HepG2 (cell line): ENCODE measurements around the gene AGPAT3. TPM values are rescaled to one million over a fixed set of nuclear protein-coding genes. Genes with fewer than 3 reads are reported as not detected.
A peak's percentile ranks its signal among the peaks of the same experiment; 100 is the strongest.

Source experiments
- BRD4 ChIP-seq: sonication (generic); formaldehyde crosslinking; IDR thresholded peaks from 2 replicates; pipeline ENCODE4 v1.4.0; 2020; ENCODE audit warnings: missing genetic modification reagents
- DNMT1 ChIP-seq: sonication (generic); formaldehyde crosslinking; IDR thresholded peaks from 2 replicates; pipeline ENCODE4 v1.5.1; 2020; ENCODE audit warnings: mild to moderate bottlenecking, missing genetic modification reagents
- GMEB1 ChIP-seq: sonication (generic); formaldehyde crosslinking; IDR thresholded peaks from 2 replicates; pipeline ENCODE4 v1.5.1; 2020; ENCODE audit warnings: missing genetic modification reagents, mild to moderate bottlenecking, borderline replicate concordance
- HMGXB4 ChIP-seq, 2 experiments: sonication (generic) in 1 of 2; formaldehyde crosslinking in 1 of 2; IDR thresholded peaks; 2 replicates each; pipeline versions ENCODE4 v1.4.0 to v1.6.1; 2018 to 2020; ENCODE audit warnings: missing genetic modification reagents in 2 of 2, borderline replicate concordance in 1 of 2, low read depth in 1 of 2, mild to moderate bottlenecking in 1 of 2, missing biosample characterization in 1 of 2
- MNT ChIP-seq: fragments of 450-650 bp; IDR thresholded peaks from 2 replicates; pipeline ENCODE4 v1.6.1; 2016
- NONO ChIP-seq, 2 experiments: fragments of 450-650 bp in 1 of 2; sonication (generic) in 1 of 2; formaldehyde crosslinking in 1 of 2; IDR thresholded peaks in 1 of 2; conservative IDR thresholded peaks in 1 of 2; 2 replicates each; pipeline versions ENCODE4 v1.6.1 to v1.8.0; 2017 to 2022; ENCODE audit warnings: mild to moderate bottlenecking in 1 of 2, missing genetic modification reagents in 1 of 2, moderate library complexity in 1 of 2
- SP1 ChIP-seq, 2 experiments: fragments of 450-650 bp in 1 of 2; sonication (generic) in 1 of 2; formaldehyde crosslinking in 1 of 2; IDR thresholded peaks; 2 replicates each; pipeline versions ENCODE4 v1.4.0 to v1.6.1; 2016 to 2020; ENCODE audit warnings: missing genetic modification reagents in 1 of 2
- YEATS2 ChIP-seq: sonication (generic); formaldehyde crosslinking; IDR thresholded peaks from 2 replicates; pipeline ENCODE4 v1.4.0; 2020; ENCODE audit warnings: missing genetic modification reagents, borderline replicate concordance
- ZBTB33 ChIP-seq: sonication (generic); formaldehyde crosslinking; IDR thresholded peaks from 2 replicates; pipeline ENCODE4 v1.4.0; 2020; ENCODE audit warnings: missing genetic modification reagents
- polyA plus RNA-seq, 8 experiments: library from polyadenylated mRNA; depleted of rRNA in 3 of 8; stranded (reverse) in 7 of 8; unstranded in 1 of 8; fragments of >200 nt; fragmentation: Illumina TruSeq in 4 of 8; extraction: Trizol in 4 of 8; gene quantifications; 2 replicates each; pipeline versions ENCODE4 v1.2.1 to v1.2.3, GENCODE V29; 2011 to 2016; ENCODE audit warnings: low read depth in 4 of 8, missing spikeins in 1 of 8, mixed read lengths in 1 of 8; ENCODE audit not compliant: insufficient read depth in 1 of 8
- total RNA-seq, 5 experiments: library from RNA; depleted of rRNA; stranded (reverse); fragments of >200 nt; fragmentation: Illumina TruSeq; extraction: Trizol; gene quantifications; 2 replicates each; pipeline ENCODE4 v1.2.3, GENCODE V29; 2016; ENCODE audit warnings: low read depth in 1 of 5
- TF ChIP-seq, protein P1 (sequence below): sonication (generic); formaldehyde crosslinking; IDR thresholded peaks from 2 replicates; pipeline ENCODE4 v1.5.1; 2020; ENCODE audit warnings: mild to moderate bottlenecking, moderate library complexity, missing genetic modification reagents

AGPAT3 gene
- total and polyA plus RNA-seq, 2 of the 13 experiments (the other 11 are each of a cell fraction or from before 2014, with no cell fraction given) = 32.2 to 54.4 TPM

DNA sequence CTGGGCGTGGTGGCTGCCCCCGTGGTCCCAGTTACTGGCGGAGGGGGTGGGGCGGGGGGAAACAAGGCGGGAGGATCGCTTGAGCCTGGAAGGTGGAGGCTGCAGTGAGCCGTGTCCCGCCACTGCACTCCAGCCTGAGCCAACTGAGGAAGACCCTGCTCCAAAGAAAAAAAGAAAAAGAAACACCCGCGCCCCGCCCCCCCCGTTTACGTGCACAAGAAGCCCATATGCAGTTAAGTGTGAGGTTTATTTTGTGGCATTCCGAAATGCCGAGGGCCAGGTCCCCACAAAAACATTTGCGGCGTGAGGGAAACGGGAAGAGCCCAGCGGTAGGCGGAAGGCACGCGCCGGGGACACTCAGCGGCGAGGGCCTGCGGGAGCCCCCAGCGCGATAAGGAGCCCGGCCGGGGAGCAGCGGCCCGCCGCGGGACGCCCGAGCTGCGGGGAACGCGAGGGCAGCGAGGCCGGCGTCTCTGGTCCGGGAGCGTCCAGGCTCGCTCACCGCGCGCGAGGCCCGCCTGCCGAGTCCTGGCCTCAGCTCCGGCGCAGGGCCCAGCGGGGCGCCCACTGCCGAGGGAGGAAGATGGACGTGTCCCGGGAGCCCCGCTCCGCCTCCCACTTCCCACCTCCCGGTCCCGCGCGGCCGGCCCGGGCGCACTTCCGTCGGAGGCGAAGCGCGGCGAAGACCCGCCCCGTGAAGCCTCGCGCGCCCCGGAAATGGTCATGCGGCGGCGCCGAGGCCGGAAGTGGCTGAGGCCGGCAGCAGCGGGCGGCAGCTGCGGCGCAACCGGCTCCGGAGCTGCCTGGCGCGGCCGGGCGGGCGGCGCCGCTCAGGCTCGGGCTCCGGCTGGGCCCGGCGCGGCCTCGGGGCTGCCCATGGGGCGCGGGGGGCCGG is 146.8 kb downstream of the AGPAT3 start, which contains the start of gene TRAPPC10 (continued):
- TF ChIP-seq GMEB1 (peak; percentile 55; the same call in 1 of the 2 replicates), SP1 (IDR thresholded peaks at IDR 0.05) (no peak), SP1 (CRISPR knock-in tag; IDR thresholded peaks at IDR 0.05) (peak; percentile 55), MNT (no peak), YEATS2 (CRISPR knock-in tag) (peak; percentile 67; the same call in 1 of the 2 replicates), DNMT1 (CRISPR knock-in tag) (no peak), ZBTB33 (CRISPR knock-in tag) (no peak), NONO (IDR thresholded peaks at IDR 0.05) (no peak), NONO (CRISPR knock-in tag; conservative IDR thresholded peaks at IDR 0.05) (peak; percentile 39; the same call in 1 of the 2 replicates), HMGXB4 (CRISPR knock-in tag; IDR thresholded peaks at IDR 0.05; ENCODE audit: borderline replicate concordance in 1 of 2, low read depth in 1 of 2) (peak in 1 of 2 experiments; percentile 48; a peak in 3 of 4 replicates), BRD4 (no peak)
- TF ChIP-seq, protein P1, sequence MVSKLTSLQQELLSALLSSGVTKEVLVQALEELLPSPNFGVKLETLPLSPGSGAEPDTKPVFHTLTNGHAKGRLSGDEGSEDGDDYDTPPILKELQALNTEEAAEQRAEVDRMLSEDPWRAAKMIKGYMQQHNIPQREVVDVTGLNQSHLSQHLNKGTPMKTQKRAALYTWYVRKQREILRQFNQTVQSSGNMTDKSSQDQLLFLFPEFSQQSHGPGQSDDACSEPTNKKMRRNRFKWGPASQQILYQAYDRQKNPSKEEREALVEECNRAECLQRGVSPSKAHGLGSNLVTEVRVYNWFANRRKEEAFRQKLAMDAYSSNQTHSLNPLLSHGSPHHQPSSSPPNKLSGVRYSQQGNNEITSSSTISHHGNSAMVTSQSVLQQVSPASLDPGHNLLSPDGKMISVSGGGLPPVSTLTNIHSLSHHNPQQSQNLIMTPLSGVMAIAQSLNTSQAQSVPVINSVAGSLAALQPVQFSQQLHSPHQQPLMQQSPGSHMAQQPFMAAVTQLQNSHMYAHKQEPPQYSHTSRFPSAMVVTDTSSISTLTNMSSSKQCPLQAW = no peak
